ENCODE measurements around the gene GDPD4.

- TF ChIP-seq PCBP1 (IDR thresholded peaks at IDR 0.05; ENCODE audit: low read depth, low read length, poor library complexity, severe bottlenecking) (no peak), MAFK (IDR thresholded peaks at IDR 0.05; ENCODE audit: low read length) (no peak)
These were observed 113.5 kb downstream of the GDPD4 start for GRCh38 chr11:77187776-77188632.
